GM18867 (cell line): ENCODE data around the gene SYT15.

Experiments used
- ATAC-seq: cut with Tn5 transposase; IDR thresholded peaks from one replicate; pipeline ENCODE4 v1.9.1; 2021; ENCODE audit warnings: mild to moderate bottlenecking, moderate library complexity; ENCODE audit not compliant: unreplicated experiment

Gene SYT15

DNA sequence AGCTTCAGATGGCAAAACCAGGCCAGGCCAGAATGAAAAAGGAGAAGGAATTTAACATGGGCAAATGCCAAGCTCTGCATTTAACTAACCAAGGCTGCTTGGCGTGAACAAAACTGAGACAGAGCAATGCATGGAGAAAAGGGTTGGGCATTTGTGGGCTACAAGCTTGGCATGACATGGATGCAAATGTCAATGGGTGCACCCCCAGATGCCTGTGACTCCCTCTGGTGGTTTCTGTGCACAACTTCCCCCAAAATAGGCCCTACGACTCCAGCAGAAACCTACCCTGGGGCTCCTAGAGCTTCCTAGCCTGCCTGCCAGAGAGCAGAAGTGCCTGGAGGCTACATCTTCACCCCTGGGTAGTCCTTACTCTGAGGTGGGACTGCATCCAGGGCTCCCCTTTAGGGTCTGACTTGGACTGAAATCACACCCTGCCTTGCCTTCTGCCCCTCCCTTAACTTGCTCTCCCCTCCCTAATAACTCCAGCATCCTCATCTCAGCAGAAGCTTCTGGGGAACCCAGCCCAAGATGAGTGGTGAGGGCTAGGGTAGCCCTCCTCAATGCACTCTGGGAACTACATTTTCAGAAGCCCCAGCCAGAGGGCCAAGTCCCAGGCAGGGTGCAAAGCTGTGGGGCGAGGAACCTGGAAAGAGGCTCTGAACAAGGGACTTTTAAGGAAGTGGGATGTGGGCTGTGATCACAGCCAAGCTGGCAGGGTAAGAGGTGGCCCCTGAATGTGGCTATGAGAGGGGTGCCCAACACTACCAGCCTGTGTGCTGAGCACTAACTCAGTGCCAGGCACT lies 33.7 kb upstream of the SYT15 start:
- no peak for ATAC-seq

- ATAC-seq, result no peak
Observed at GRCh38 chr10:46545861-46546590, 32.9 kb upstream of the SYT15 start.

DNA sequence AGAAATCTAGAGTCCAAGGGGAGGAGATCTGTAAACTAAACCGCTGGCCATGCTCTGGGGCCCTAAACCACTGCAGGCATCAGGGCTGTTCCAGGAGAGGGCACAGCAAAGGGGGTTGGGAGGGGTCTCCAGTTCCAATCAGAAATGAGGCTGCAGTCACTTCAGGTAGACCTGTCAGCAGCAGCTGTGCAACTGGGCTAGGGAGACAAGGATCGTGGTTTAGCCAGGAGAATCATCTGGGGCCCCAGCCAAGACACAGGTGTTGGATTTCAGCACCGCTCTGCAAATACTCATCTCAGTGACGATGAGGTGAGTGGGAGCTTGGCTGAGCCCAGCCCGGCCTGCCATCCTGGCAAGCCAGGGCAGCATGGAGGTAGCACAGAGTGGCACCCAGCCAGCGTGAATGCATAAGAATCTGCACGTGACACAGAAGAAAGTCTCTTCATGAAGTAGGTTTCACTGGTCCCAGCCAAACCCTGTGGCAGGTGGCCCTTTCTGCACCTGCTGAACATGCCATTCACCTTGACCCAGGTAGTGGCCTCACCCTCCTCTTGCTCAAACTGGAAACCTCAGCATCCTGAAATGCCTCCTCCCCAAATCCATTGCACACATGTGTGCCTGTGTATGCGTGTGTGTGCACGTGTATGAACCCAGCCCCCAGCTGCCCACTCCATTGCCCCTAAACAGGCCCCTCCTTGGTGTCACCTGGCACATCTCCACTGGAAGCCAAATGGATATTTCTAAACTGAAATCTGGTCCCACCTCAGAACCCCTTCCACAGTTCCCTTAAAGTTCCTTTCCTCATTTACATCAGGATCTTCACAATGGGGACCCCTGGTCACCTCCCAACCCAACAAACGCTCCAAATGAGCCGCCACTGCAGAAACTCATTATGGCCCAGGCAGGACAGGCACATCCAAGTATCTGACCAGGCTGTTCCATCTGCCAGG lies 32.1 kb upstream of the SYT15 start:
- no peak for ATAC-seq

DNA sequence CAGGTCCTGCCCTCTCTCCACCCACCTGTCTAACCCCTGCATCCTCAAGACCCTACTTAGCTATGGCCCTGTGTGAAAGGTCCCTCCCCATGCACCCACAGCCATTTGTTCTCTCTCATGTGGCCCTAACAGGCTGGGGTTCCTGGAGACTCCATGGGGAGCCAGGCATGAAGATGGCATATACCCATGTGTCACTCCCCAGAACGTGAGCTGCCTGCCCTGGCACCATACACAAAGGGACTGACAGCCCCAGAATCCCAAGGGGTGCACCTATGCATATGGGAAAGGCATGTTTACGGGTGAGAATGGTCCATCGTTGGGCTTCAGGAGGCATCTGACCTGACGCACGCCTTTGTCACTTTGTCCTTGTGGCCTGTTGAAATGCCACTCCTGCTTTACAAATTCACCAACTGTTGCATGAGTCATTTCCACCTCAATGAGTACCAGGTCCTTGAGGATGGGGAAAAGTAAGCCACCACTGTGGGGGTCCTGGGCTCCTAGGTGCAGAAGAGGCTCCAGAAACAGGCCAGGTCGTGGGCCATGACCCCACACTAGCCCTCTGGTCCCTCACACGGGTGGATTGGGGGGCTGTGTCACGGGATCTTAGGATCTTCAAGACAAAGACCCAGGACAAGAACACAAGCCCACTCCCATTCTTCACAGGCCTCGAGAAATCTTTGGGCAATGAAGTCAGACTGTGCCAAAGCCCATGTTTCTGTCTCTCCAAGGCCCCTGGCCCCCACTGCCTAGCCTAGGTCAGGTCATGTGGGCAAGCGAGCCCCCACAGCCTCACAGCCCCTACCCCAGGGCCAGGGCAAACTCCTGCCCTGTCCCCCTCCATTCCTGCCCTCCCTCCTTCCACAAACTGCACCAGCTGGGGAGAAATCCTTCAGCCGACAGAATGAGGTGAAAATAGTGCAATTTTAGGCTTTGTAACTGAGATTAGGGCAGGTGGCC lies 31.1 kb upstream of the SYT15 start:
- ATAC-seq, result no peak

DNA sequence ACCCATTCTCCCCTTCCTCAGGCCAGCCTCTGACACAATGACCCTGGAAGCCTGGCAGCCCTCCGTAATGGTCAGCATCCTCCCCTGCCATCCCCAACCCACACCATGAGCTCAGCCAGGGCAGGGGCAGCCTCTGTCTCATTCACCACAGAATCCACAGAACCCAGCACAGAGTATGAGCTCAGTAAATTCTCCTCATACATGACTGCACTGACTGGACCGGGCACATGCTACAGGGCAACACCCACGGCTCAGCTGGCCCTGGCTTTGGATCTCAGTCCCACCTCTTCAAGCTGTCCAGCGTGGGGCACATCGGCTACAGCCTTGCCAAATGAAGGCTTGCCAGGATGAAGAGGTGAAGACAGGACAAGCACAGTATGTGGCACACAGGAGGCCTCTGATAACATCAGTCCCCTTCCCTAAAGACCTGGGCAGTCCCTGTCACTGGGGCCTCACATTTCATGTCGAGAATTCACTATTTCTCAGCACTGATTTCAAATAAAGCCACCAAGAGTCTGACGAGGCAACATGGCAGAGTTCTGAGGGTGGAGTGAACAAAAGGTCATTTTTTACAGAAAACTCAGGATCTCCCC lies 30.3 kb upstream of the SYT15 start:
- no peak for ATAC-seq

GRCh38 chr10:46549171-46550075 lies 29.5 kb upstream of the SYT15 start:
- ATAC-seq, result no peak

GRCh38 chr10:46550076-46550790 lies 28.7 kb upstream of the SYT15 start:
- ATAC-seq, result no peak

DNA sequence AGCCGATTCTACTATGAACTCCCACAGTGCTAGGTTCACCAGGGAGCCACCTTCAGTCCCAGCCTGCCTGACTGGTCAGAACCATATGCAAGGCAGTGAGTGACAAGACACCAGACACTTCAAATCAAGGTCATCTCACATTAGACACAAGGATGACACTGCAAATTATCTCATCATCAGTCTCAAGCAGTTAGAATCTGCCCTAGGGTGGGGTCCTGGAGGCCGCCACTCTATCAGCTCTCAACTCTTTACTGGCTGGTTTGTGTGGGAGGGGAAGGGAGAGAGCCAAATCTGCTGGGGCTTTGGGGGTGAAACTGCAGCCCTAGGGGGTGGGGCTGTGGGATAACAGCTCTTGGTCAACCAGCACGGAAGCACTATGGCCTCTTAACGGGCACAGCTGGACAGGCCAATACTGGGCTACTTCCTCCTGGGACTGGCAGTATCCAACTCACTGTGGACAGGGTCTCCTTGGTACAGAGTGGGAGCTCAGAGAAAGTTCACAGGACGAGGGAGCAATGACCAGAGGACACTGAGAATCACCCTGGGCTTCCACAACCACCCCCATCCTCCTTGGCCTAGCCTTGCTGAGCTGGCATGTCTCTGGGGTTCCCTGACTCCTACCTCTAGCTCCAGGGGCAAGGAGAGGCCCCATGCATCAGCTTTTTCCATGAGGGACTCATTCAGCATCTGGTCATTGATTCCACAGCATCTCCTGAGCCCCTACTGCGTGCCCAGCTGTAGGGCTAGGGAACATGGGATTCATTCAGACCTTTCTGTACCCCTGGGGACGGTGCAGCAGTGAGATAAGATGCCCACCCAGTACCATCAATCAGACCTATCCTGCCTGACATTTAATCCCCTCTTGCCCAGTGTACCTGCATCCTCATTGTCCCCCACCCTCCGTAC lies 27.9 kb upstream of the SYT15 start:
- ATAC-seq, result no peak

DNA sequence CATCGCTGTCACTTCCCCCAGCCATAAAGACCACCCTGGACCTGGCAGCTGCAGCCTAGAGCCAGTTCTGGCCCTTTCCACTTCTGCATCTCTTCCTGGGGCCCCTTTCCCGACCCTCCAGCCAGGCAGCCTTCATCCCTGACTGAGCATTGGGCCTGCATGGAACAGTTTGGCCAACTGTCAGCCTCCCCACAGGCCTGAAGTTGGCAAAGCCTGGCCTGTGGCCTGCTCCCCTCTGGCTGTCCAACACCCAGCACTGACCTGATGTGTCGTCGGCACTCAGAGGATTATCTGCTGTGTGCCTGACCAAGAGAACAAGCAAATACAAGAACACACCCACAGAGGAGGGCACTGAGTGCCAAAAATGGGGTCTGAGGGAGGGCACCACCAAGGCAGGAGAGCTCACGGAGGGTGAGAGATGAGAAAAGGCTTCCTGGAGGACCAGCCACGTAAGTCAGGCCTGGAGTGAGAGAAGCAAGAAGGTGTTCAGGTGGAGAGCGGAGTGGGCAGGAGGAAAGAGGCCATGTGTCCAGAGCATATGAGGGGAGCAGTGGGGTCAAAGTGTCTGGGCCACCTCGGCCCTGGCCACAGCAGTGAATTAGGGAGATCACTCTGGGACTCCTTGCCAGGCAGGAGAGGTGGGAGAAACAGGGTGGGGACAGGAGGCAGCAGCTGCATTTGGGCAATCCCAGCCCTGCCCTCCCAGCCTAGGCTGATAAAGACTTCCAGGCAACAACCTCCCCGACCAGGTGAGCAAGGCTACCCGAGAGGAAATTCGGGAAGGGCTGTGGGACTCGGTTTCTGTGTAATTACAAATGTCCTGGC lies 27.0 kb upstream of the SYT15 start:
- ATAC-seq, result no peak

- no peak for ATAC-seq
Observed at GRCh38 chr10:46552526-46553237, 26.2 kb upstream of the SYT15 start.

DNA sequence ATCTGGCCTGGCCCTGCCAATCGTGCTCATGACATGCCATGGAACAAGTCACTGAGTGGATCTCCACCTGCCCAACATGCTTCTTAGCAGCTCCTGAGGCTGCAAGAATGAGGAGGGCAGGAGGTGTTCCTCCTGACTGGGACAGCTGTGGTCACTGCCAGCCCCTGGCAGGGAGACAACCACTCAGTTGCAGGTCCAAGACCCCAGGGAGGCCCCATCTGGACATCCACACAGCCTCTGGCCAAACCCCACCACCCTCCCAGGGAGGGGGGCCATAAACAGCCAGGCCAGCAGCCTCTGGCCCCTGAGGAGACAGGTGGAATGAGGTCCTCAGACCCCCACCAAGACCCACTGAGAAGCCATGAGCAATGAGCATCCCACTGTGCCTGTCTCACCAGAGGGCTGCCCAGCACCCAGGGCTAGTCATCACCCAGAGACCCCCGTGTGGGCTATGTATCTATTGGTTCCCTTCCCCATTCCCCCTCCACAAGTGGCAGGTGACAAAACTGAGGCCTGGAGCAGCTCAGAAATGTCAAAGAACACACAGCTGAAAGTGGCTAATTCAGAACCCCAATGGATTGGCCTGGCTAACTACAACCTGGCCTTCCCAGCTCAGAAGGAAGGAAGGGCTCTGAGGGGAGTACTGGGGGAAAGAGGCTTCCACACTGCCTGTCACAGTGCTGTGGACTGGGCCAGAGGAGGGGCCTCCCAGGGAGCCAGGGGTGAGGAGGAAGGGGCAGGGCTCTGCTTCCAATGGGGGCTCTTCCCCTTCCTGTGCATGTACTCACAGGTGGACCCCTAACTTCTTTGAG lies 25.5 kb upstream of the SYT15 start:
- no peak for ATAC-seq

DNA sequence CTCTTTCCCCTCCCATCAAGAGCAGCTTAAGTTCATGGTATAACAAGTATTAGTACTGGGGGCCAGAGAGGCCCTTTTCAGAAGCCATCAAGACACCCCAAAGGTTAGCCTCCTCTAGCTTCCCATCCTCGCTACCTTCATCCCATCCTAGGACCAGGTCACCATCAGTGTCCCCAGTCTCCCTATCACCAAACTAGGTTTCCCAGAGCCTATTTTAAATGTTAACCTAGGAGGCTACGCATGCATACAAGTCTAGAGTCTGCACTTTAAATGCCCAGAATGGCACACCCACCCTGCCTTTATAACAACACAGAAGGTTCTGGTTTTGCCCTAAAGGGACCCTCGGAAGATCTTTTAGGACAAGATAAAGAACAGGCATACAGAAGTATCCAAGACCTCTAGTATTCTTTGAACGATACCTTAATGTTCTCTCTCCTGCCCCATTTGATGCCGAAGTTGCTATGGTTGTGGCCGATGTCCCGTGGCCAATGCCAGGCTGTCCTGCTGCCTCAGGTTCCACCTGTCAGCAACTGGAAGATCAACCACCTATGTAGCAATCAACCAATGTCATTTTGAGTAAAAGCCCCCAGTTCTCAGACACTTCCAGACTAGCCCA lies 24.7 kb upstream of the SYT15 start:
- no peak for ATAC-seq

DNA sequence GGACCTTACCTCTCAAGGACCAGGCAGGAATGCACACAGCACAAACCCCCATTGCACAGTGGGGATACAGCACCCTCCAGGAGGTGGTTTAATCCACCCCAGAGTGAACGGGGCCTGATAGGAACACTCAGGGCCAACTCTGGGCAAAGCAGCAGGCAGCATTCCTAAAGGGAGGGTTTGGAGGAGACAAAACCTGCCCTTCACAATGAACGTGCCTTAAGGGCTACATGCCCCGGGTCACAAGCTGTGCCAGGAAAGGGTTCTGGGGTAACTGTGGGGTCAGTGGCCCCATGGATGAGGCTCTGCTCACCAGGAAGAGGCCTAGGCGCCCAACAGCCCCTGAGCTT lies 23.6 kb upstream of the SYT15 start:
- no peak for ATAC-seq

GRCh38 chr10:46555713-46556514 lies 23.0 kb upstream of the SYT15 start:
- no peak for ATAC-seq
